ENCODE measurements around the gene TEKT3.

The TEKT3 gene

DNA sequence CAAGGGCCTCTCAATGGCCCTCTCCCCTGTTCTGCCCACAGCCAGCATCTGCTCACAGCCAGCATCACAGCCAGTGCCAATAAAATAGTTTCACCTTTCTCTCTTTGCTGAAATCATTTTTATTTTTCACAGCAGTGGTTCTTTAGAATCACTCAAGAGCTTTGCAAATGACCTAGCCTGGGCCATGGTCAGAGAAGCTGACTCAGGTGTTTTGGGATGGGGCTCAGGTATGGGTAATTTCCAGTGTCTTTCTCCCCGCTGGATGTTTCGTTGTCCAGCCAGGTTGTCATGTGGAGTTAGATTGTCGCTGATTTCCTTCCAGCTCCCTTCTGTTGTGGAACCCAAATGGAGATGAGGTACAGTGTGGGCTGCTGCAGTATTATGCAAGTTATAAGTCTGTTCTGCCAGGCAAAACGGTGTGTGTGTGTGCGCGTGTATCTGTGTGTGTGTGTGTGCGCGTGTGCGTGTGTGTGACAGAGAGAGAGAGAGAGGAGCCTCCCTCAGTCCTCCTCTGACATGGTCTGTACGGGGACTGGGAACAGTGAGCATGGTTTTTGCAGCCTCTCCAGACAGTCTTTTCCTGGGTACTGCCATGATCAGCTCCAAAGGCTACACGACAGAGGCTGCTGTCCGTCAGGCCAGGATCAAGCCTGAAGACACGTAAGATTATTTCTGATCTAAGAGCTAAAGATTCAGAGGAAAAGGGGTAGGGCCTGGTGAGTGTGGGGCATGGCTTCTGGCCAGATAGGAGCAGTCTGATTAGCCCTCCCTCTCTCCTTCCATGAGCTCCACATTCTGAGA is 74.9 kb downstream of the TEKT3 start:
- DNase-seq, result peak in 11 of 58 donors; percentile 12 to 57 (median 31)

- peak in 12 of 58 donors; percentile 17 to 53 (median 27) for DNase-seq
Observed at GRCh38 chr17:15265131-15265530, 76.3 kb downstream of the TEKT3 start, which contains the start of gene PMP22. TSS of gene PMP22 (minus strand) at chr17:15265326. CDS start at chr17:15260727, 4,599 bp downstream.

DNA sequence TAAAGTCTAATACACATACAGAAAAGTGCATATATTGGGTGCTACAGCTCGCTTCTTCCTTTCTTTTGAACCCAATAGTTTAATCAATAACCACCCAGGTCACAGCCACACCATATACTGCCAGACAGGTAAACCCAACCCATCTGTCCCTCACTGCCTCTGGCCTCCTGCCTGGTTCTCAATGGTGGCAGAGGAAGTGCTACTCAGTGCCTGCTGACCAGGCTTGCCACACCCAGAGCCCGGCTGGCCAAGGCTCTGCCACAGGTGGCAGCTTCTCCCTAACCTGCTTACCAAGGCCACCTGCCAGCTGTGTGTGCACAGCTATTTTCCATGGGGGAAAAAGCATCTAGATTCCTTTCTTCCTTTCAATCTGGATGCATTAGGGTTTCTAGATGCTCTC is 76.9 kb downstream of the TEKT3 start:
- peak in 2 of 58 donors; percentile 18 for DNase-seq

GRCh38 chr17:15263680-15264079 is 77.7 kb downstream of the TEKT3 start:
- no peak for DNase-seq

DNA sequence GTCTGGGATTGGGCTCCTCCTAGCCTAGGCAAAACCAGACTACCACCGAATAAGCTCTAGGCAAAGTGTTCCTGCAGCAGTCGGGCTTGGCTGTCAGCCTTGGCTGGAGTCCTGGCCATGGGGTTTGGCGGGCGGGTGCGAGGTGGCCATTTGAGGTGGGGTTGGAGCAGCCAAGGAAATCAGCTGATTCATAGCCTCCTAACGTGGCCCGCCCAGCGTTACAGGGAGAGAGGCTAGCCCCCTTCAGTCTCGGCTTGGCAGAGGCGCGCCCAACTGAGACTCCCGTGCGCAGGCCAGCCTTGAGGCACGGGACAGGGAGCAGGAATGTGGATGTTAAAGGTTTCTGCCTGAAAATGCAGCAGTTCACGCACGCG is 78.2 kb downstream of the TEKT3 start:
- peak in 54 of 58 donors; percentile 42 to 90 (median 73) for DNase-seq

DNA sequence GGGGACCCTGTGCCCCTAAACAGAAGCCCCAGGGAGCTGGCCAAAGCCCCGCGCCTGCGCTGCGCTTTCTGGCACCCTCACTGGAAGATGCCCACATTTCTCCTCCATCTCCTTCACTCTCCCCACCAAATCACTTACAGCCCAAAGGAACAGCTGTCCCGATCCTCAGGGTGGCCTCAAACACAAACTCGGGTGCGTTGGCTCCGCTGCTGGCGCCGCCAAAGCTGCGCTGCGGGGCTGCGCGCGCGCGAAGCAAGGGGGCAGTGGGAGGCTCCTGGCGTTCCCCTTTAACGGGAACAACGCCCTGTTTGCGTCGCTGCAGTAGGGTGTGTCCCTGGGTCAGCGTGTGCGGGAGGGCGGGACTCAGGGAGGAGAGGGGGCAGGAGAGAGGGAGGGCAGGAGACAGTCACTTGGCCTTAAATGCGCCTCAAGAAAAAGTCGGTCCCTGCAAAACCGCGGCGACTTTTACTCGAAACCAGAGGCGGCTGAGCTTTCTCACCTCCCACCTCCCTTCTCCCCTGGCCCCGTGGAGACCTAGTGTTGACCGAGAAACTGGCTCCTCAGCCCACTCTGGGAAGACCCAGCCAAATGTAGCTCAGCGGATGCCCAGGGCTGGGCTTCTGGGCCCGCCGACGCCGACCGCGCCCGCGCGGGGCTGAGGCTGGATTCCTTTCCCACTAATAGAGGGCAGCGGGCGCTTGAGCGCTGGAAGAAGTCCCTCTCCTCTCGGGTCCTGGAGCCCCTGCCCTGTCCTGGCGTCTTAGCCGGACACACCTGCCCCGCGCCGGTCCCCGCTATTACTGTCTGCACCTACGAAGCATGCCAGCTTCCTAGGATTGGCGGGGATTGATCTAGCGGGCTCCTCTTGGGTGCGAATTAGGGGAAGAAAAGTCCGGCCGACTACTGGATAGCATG is 78.8 kb downstream of the TEKT3 start:
- peak in 53 of 58 donors; percentile 52 to 90 (median 79) for DNase-seq

GRCh38 chr17:15261802-15262290 is 79.6 kb downstream of the TEKT3 start:
- peak in 18 of 58 donors; percentile 34 to 76 (median 61) for DNase-seq

GRCh38 chr17:15261258-15261801 is 80.1 kb downstream of the TEKT3 start:
- peak in 46 of 58 donors; percentile 29 to 83 (median 62) for DNase-seq

DNA sequence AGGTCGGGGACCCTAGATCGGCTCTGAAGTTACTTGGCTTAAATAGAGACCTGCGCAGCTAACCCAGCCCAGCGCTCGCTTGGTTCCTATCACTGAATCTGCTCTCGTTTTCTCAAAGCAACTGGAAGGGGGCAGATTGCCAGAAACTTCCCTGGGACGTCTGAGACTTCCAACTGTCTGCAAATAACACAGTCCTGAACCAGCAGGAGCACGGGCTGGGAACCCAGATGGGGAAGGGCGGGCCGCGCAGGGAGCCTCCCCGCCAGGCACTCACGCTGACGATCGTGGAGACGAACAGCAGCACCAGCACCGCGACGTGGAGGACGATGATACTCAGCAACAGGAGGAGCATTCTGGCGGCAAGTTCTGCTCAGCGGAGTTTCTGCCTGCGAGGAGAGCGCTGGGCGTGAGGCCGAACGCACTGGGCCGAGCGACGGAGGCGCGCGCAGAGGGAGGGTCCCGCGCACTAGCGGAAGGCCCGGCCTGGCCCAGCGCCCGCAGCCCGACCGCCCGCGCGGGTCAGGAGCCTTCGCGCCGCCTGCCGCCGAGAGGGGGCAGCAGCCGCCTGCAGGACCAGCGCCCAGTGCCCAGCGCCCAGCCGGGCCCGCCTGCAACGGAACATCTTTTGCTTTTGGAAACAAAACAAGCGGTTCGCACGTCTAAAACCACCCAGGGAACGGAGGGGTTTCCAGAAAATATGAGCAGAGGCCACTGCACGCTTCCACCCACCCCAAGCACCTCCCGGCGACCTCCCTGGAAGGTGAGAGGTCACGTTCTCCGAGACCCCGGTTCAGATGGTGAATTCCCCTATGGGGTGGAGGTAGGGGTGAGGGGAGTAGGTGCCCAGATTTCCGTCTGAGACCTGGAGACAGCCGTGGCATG is 80.8 kb downstream of the TEKT3 start:
- peak in 55 of 58 donors; percentile 51 to 90 (median 80) for DNase-seq

DNA sequence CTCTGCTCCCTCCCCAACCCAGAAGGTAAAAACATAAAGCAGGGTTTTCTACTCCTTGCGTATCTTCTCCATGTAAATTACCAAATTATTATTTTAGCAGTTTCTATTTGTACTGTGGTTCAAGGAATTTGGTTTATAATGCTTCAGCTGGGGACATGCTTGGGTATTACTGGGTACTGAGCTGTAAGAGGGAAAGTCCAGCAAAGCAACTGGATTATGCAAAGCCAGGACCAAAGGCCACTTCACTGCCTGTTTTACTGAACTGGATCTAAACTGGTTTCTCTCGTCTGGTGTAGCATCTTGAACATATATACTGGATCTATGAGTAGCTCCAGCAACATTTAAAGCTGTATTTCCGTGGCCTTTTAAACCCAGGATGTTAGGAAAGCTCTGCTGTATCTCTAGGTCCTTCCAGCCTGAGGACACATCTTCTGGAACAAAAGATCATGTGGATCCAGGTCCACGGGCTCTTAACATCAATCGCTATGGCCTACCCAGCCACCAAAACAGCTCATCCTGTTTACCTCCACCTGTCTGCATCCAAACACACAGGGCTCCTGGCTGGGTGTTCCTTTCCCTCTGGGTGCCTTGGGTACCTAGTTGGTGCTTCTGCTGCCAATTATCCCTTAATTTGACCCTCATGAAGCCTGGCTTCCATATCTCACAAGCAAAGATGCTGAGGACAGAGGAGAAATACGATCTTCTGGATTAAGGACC is 83.4 kb downstream of the TEKT3 start:
- DNase-seq, result no peak

GRCh38 chr17:15257258-15257788 is 84.1 kb downstream of the TEKT3 start:
- DNase-seq, result peak in 57 of 58 donors; percentile 52 to 97 (median 88)

DNA sequence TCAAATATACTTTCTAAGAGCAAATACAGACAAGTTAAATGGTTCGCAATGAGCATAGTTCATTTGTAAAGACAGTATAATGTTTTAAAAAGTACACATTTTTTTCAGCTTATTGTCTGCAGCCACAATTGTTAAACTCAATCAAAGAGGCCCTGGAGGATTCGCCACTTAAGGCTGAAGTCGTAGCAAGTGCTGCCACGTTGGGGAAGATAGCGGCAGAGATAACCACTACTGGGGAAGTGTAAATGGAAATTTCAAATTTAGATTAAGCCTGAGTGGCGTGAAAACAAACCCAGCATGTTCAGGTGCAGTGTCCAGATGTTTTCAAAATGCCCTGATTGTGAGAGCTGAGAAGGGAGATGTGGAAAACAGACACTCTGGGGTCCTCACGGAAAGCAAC is 84.7 kb downstream of the TEKT3 start:
- DNase-seq, result no peak

- peak in 1 of 58 donors; percentile 43 for DNase-seq
Observed at GRCh38 chr17:15255713-15256454, 85.5 kb downstream of the TEKT3 start.

Data from anterior cingulate cortex (tissue), 58 donors.